GM21381 (cell line): ENCODE data around the gene CHFR.
"Not testable (repeated sequence)": the region's sequence is repeated elsewhere in the genome, so short reads cannot be mapped to it uniquely, and the experiment has no call there.

Experiments
- ATAC-seq: cut with Tn5 transposase; IDR thresholded peaks from one replicate; pipeline ENCODE4 v1.9.1; 2021; ENCODE audit warnings: mild to moderate bottlenecking, moderate library complexity; ENCODE audit not compliant: unreplicated experiment

Gene CHFR

GRCh38 chr12:132814232-132814631 lies 73.2 kb downstream of the CHFR start:
- no peak for ATAC-seq

DNA sequence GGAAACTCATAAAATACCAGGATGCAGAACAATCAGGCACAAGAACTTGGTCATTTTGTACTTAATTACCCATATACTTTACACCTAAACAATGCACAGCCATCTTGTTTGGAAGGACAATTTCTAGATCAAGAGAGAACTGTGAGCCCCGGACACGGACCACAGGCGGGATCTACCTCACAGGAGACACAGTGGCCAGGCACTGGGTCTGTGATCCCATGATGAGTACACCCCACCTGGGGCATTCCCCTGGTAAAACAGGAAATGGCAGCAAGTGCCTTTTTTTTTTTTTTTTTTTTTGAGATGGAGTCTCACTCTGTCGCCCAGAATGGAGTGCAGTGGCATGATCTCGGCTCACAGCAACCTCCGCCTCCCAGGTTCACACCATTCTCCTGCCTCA lies 74.0 kb downstream of the CHFR start:
- no peak for ATAC-seq

GRCh38 chr12:132812631-132813305 lies 74.6 kb downstream of the CHFR start:
- ATAC-seq = no peak

DNA sequence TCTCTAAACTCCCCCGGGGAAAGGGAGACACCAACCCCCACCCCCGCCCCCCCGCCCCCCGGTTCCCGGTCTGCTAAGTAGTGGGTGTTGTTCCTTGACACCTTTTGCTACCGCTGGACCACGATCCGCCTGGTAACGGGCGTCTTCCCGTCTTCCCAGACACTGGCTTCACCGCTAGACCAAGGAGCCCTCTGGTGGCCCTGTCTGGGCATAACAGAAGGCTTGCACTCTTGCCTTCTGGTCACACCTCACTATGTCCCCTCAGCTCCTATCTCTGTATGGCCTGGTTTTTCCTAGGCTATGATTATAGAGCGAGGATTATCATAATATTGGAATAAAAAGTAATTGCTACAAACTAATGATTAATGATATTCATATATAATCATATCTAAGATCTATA lies 78.0 kb downstream of the CHFR start:
- ATAC-seq = not testable (repeated sequence)

GRCh38 chr12:132807295-132808092 lies 79.9 kb downstream of the CHFR start:
- no peak for ATAC-seq

DNA sequence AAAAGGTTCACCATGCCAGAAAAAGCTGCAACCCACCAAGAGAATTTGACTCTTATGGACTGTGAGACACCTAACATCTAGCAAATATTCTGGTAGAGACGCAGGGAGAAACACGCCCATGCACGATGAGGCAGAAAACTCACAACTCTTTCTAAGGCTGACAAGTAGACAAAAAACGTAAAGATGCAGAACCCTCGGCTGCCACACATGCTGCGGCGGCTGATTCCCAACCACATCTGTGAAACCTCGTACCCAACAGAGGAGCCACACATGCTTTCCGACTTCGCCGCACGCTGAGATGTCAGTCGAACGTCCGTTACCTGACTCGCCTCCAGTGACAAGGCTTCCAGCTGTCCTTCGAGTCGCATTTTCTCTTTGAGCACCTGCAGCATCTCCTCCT lies 80.5 kb downstream of the CHFR start:
- ATAC-seq = no peak

GRCh38 chr12:132804426-132804861 lies 83.0 kb downstream of the CHFR start:
- ATAC-seq = no peak

- ATAC-seq = no peak
Observed at GRCh38 chr12:132803888-132804287, 83.5 kb downstream of the CHFR start.

- no peak for ATAC-seq
Observed at GRCh38 chr12:132803125-132803524, 84.3 kb downstream of the CHFR start.

- no peak for ATAC-seq
Observed at GRCh38 chr12:132801741-132802140, 85.7 kb downstream of the CHFR start.

DNA sequence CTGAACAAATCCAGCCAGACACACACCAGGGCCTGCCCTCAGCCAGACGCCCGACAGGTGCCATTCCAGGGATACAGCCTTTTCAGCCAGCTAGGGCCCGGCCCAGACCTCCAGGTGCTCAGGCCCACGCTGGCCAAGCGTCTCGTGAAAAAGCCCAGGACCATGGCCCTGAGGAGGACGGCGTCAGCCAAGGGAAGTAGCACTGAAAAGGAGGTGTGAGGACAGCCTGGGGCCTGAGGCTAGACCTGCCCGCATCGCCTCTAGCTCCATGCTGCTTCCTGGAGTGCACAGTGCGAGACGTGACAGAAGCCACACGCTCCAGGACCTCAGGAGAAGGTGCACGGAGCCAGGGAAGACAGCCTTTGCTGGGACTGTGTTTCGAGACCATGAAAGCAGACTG lies 88.6 kb downstream of the CHFR start:
- no peak for ATAC-seq

GRCh38 chr12:132797820-132798570 lies 89.4 kb downstream of the CHFR start:
- no peak for ATAC-seq

DNA sequence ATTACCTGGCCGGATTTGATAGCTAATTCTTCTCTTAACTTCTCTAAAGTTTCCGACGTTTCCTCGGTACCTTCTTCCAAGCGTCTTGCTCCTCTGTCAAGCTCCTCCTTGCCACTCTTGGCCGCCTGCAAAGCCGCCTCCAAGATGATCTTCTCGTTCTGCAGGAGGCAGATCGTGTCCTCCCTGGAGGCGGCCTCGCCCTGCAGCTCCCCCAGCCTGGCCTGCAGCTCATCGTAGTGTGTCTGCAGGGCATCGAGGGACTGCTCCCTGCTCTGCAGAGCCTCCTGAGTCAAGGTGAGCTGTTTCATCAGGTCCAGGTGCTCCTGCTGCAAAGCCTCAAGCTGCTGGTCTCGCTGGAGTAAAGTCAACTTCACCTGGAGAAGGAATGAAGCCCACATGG lies 91.6 kb downstream of the CHFR start:
- ATAC-seq = no peak

- not testable (repeated sequence) for ATAC-seq
Observed at GRCh38 chr12:132791940-132792339, 95.5 kb downstream of the CHFR start.

DNA sequence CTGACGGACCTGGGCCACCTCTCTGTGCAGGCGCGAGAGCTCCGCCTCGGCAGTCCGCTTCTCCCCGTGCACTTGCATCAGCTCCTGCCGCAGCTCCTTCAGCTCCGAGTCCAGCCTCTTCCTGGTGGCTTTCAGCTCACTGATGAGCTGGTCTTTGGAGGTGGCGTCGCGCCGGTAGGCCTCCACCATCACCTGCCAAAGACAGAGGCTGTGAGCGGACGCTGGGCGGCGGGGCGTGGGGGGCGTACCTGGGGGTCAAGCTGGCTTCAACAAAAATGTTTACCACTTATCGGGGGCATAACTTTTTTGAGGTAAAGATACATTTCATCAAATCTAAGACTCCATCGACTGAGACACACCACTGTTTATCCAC lies 98.3 kb downstream of the CHFR start:
- no peak for ATAC-seq

- no peak for ATAC-seq
Observed at GRCh38 chr12:132788375-132789098, 98.9 kb downstream of the CHFR start.

GRCh38 chr12:132787877-132788276 lies 99.5 kb downstream of the CHFR start:
- no peak for ATAC-seq

- ATAC-seq = no peak
Observed at GRCh38 chr12:132786192-132786591, 101.2 kb downstream of the CHFR start.

GRCh38 chr12:132784580-132784979 lies 102.8 kb downstream of the CHFR start:
- no peak for ATAC-seq

GRCh38 chr12:132783917-132784531 lies 103.4 kb downstream of the CHFR start:
- no peak for ATAC-seq
